Measurements from ENCODE around the gene ZSWIM8.

DNA sequence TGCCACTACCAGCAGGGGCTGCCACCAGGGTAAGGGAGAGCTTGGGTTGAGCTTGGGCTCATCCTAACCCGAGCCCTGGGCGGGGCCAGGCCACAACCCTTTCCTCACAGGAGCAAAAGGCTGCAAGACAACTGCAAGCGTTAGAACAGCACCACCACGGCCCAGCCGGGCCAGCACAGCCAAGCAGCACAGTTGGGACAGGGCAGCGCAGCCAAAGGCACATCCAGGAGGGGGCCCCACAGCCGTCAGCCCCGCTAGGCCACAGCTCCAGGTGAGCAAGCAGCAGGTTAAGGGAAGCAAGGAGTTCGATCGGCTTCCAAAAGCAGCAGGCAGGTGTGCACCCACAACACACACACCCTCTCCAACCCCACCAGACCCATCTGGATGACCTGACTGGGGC is 33.0 kb downstream of the ZSWIM8 start:
- TF ChIP-seq POLR2A (IDR thresholded peaks at IDR 0.05; ENCODE audit: low read depth, low read length) (no peak), POLR2AphosphoS5 (IDR thresholded peaks at IDR 0.05; ENCODE audit: low read depth, low read length) (no peak)

All from GM12892 (cell line).